IPS-NIHi7 (cell line): Measurements from ENCODE around the gene RHBDD2.

Experiments used
- DNase-seq: peaks from one replicate; pipeline ENCODE4 v3.0.0; 2012; ENCODE audit warnings: mixed read lengths; ENCODE audit errors: extremely low spot score

Gene RHBDD2

GRCh38 chr7:75920431-75921161 is 41.8 kb downstream of the RHBDD2 start:
- DNase-seq: no peak

GRCh38 chr7:75921479-75921878 is 42.6 kb downstream of the RHBDD2 start:
- no peak for DNase-seq

GRCh38 chr7:75922966-75923603 is 44.3 kb downstream of the RHBDD2 start:
- DNase-seq: no peak

- DNase-seq: no peak
These were observed 45.4 kb downstream of the RHBDD2 start for GRCh38 chr7:75924256-75924655.

GRCh38 chr7:75924889-75925288 is 46.1 kb downstream of the RHBDD2 start:
- DNase-seq: no peak

- no peak for DNase-seq
These were observed 47.0 kb downstream of the RHBDD2 start for GRCh38 chr7:75925717-75926435.

GRCh38 chr7:75928568-75928914 is 49.7 kb downstream of the RHBDD2 start:
- DNase-seq: no peak

- no peak for DNase-seq
These were observed 52.8 kb downstream of the RHBDD2 start for GRCh38 chr7:75931680-75932079.

GRCh38 chr7:75937958-75938786 is 59.3 kb downstream of the RHBDD2 start:
- DNase-seq: no peak
